HG03460 (cell line): ENCODE measurements around the gene SPRR2D.
"Not testable (repeated sequence)": the region's sequence is repeated elsewhere in the genome, so short reads cannot be mapped to it uniquely, and the experiment has no call there.

Experiments used
- ATAC-seq: cut with Tn5 transposase; IDR thresholded peaks from one replicate; pipeline ENCODE4 v1.9.1; 2021; ENCODE audit not compliant: unreplicated experiment

Gene SPRR2D

GRCh38 chr1:153040950-153041631 lies at the start of gene SPRR2D:
Gene SPRR2D (minus strand): TSS chr1:153041120. CDS start chr1:153040346, 774 bp downstream.
- ATAC-seq, result no peak

- no peak for ATAC-seq
These were observed 46.7 kb upstream of the SPRR2D start for GRCh38 chr1:153087652-153088051.

GRCh38 chr1:153081736-153082135 lies 40.8 kb upstream of the SPRR2D start:
- ATAC-seq, result no peak

- no peak for ATAC-seq
These were observed 32.1 kb upstream of the SPRR2D start for GRCh38 chr1:153072806-153073726.

- no peak for ATAC-seq
These were observed 30.6 kb upstream of the SPRR2D start, which contains the start of gene SPRR2B for GRCh38 chr1:153071511-153071910. Gene SPRR2B (minus strand): TSS chr1:153071611. CDS start chr1:153070839, 772 bp downstream.

- ATAC-seq, result no peak
These were observed 29.3 kb upstream of the SPRR2D start for GRCh38 chr1:153070243-153070642.

- ATAC-seq, result no peak
These were observed 18.2 kb upstream of the SPRR2D start for GRCh38 chr1:153058826-153059784.

GRCh38 chr1:153058154-153058553 lies 17.2 kb upstream of the SPRR2D start:
- ATAC-seq, result no peak

- no peak for ATAC-seq
These were observed 16.5 kb upstream of the SPRR2D start, which contains the start of gene SPRR2A for GRCh38 chr1:153057375-153057774. Gene SPRR2A (minus strand): TSS chr1:153057512. CDS start chr1:153056735, 777 bp downstream.

- not testable (repeated sequence) for ATAC-seq
These were observed 15.2 kb upstream of the SPRR2D start for GRCh38 chr1:153056111-153056510.

- no peak for ATAC-seq
These were observed 8.3 kb upstream of the SPRR2D start for GRCh38 chr1:153049211-153049610.

GRCh38 chr1:153035211-153035610 lies 5.7 kb downstream of the SPRR2D start:
- no peak for ATAC-seq

- ATAC-seq, result no peak
These were observed 8.1 kb downstream of the SPRR2D start for GRCh38 chr1:153032677-153033308.

- ATAC-seq, result no peak
These were observed 8.8 kb downstream of the SPRR2D start for GRCh38 chr1:153032073-153032472.

- no peak for ATAC-seq
These were observed 10.0 kb downstream of the SPRR2D start, which contains the start of gene SPRR1B for GRCh38 chr1:153030895-153031294. Gene SPRR1B (plus strand): TSS chr1:153031203. CDS start chr1:153032346, 1,143 bp downstream.

- ATAC-seq, result no peak
These were observed 12.2 kb downstream of the SPRR2D start for GRCh38 chr1:153028766-153029165.

- ATAC-seq, result no peak
These were observed 15.1 kb downstream of the SPRR2D start for GRCh38 chr1:153025797-153026196.

GRCh38 chr1:153024413-153024812 lies 16.5 kb downstream of the SPRR2D start:
- no peak for ATAC-seq

GRCh38 chr1:153023109-153023508 lies 17.8 kb downstream of the SPRR2D start:
- no peak for ATAC-seq

GRCh38 chr1:153022340-153022739 lies 18.6 kb downstream of the SPRR2D start:
- ATAC-seq, result not testable (repeated sequence)
